Stimulated activated naive CD4-positive, alpha-beta T cell treated with Interleukin-2 at 50 U/mL for 16 hours (primary cell): ENCODE data around the gene C1QC.

Experiments used
- DNase-seq: peaks from one replicate; lab custom pipeline; 2025; lab: John Stamatoyannopoulos, UW

Gene C1QC

GRCh38 chr1:22643381-22643780, at the start of gene C1QC:
C1QC (plus strand) TSS chr1:22643633; CDS start chr1:22644024, 391 bp downstream.
- no peak for DNase-seq

DNA sequence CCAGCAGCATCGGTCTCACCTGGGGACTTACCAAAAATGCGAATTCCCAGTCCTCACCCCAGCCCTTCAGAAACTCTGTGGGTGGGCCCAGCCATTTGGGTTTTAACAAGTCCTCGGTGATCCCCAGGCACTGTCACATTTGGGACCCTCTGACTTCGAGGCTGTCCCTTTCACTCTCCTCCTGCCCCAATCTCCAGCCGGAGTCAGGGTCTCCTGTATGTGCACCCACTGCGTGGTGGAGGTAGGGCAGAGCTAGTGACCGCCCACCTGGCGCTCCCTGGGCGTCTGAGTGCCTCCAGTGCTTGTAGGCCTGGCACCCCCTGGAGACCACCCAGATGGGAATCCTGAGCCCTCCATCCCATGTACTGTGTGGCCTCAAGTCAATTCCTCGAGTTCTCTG, 49.0 kb upstream of the C1QC start:
- no peak for DNase-seq

DNA sequence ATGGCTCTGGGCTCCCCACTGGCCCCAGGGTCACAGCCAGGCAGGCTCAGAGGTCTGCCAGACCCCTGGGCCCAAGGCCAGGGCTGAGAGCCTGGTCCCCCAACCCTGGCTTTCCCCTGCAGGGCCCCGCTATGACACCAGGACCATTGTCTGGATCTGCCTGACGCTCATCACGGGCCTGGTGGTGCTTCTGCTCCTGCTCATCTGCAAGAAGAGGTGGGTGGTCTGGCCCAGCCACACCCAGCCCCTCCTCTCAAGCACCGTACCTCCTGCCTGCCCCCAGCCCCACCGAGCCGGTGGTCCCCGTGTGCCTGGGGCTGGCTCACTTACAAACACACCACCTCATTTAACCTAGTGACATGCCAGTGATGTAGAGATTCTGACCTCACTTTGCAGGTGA, 48.3 kb upstream of the C1QC start:
- no peak for DNase-seq

GRCh38 chr1:22597301-22597965, 46.0 kb upstream of the C1QC start:
- DNase-seq = no peak

DNA sequence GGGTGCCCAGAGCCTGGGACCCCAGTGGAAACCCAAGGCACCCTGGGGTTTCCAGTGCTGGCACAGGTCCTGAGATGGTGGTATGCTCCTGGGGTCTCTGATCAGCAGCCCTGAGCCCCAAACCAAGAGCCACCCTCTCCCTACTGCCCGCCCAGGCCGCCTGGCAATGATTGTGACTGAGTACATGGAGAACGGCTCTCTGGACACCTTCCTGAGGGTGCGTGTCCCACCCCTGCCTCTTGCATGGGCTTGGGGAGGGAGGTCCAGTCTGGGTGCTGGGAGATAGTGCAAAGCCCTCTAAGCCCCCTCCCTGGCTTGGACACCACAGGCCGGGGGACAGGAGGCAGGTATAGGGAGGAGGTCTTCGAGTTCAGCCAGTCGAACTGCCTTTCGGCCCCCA, 45.4 kb upstream of the C1QC start:
- no peak for DNase-seq

GRCh38 chr1:22598736-22599135, 44.7 kb upstream of the C1QC start:
- DNase-seq = no peak

DNA sequence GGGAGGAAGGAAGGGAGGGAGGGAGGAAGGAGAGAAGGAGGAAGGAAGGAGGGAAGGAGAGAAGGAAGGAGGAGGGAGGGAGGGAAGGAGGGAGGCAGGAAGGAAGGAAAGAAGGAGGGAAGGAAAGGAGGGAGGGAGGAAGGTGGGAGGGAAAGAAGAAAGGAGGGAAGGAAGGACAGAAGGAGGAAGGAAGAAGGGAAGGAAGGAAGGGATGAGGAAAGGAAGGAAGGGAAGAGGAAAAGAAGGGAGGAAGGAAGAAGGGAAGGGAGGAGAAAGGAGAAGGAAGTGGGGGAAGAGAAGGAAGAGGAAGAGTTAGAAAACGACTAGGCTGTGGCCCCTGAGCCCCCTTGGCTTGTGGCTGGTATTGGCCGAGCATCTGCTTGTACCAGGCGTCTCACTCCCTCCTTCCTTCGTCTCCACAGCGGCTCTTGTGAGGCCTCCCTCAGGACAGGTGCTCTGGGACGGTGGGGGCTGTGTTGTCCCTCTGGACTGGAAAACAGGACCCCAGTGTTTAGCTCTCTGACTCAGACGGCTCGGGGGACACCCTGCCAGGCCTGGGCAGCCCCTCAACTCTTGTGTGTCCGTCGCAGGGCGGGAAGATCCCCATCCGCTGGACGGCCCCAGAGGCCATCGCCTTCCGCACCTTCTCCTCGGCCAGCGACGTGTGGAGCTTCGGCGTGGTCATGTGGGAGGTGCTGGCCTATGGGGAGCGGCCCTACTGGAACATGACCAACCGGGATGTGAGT, 43.2 kb upstream of the C1QC start:
- no peak for DNase-seq

DNA sequence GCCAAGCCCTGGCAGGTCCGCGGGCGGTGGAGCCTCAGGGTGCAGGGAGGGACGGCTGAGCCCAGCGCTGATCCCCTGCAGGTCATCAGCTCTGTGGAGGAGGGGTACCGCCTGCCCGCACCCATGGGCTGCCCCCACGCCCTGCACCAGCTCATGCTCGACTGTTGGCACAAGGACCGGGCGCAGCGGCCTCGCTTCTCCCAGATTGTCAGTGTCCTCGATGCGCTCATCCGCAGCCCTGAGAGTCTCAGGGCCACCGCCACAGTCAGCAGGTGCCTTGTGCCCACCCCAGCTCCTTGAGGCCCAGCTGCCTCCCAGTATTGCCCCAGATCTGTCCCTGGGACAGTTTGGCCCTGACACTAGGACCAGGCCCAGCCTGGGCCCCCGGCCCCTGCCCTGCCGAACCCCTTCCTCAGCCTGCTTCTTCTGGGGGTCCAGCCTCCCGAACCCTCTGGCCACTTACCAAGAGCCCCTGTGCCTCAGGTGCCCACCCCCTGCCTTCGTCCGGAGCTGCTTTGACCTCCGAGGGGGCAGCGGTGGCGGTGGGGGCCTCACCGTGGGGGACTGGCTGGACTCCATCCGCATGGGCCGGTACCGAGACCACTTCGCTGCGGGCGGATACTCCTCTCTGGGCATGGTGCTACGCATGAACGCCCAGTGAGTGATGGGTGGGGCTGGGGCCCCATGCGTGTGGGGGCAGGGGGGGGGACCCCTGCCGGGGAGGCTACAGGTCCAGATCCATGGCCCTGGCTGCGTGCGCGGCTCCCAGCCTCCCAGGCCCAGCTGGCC, 42.4 kb upstream of the C1QC start:
- no peak for DNase-seq

GRCh38 chr1:22601610-22602009, 41.8 kb upstream of the C1QC start:
- no peak for DNase-seq

DNA sequence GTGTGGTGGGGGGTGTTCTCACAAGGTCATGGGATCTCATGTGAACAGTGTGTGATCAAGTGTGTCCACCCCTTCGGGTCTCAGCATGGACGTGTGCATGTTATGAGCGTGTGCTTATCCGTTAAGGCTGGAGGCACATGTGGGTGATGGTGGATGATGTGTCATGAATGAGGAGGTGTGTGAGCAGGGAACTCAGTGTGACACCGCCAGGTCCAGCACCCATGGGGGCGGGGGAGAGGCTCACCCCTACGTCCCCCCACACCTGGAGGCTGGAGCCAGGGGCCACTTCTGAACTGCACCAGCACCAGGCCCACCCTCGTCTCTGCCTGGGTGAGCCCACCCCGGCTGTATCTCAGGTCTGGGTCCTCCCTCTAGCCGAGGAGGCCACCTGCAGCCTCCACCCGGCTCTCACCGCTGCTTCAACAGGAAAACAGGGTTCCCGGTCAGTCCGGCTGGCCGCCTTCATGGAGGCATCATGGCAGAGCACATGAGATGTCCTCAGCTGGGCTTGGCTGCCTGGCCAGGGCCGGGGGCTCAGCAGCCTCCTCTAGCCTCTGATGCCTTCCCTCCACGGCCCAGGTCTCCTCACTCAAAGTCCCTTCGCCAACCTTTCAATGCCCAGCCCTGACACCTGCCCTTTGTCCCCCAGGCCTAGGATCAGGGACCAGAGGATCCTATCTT, 41.2 kb upstream of the C1QC start:
- no peak for DNase-seq

DNA sequence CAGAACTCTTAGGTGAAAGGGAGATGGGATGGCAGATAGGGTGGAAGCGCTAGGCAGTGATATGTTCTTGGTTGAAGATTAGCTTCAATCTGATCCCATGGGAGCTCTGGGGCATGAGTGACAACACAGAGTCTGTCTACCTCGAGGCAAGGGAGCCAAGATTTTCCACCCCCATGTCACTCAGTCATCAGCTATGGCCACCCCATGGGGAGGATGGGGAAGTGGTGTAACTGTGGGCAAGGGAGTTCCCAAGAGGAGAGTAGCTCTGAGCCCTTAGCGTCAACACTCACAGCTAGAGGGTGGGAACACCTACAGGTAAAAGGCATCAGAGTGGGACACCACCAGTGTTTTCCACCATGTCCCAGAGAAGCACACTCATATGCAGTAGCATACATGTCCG, 37.3 kb upstream of the C1QC start:
- DNase-seq = no peak

- no peak for DNase-seq
Observed at GRCh38 chr1:22607154-22607553, 36.3 kb upstream of the C1QC start.

GRCh38 chr1:22608361-22608760, 35.1 kb upstream of the C1QC start:
- DNase-seq = no peak

DNA sequence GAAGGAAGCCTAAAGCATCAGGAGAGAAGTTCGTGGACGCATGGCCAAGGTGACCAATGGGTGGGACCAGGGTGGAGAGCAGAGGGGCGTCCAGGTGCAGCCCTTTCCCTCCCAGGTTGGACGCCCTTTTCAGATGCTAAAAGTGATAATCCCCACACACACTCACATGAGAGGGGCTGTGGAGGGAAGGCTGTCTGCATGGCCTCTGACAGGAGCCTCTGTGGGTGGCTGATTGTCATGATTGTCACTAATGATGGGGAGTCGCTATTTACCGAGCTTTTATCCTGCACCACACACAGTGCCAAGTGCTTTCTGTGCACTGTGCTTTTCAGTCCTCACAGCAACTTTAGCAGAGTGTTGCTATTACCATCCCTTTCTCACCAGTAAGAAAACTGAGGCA, 34.1 kb upstream of the C1QC start:
- no peak for DNase-seq

- no peak for DNase-seq
Observed at GRCh38 chr1:22611530-22611947, 31.9 kb upstream of the C1QC start.

DNA sequence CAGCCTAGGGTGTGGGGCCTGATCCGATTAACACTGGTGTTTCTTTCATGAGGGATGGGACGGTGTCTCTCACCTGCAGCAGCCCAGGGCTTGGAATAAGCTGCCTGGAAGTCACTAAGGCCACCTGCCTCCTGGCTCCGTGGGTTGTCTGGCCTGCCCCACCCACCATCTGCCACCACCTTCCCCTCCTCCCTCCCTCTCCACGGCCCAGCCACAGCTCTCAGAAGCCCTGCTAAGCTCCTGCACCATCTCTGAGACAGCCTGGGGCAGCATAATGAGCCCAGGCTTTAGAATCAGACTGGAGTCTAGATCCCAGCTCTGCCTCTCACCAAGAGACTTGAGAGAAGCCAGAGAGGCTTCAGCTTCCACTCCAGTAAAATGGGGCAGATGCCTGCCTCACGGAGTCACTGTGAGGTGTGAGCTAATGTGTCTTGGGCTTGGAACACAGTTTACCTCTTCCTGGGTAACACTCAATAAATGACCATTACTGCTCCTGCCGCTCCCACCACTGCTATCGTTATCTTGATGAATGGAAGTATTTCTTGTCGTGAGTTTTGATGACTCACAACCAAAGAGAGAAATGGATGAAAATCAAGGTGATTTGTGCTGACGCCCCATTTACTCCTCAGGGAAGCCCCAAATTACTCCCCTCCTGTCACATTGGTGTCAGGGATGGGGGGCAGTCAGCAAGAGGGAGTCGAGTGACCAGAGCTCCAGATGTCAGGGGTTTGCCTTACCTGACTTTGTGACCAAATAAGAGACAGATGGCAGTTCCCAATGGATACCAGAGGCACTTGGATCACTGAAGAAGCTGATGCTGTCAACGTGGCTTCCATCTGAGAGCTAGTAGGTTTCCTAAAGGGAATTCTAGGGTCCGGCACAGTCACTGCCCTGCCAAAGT, 30.5 kb upstream of the C1QC start:
- no peak for DNase-seq

DNA sequence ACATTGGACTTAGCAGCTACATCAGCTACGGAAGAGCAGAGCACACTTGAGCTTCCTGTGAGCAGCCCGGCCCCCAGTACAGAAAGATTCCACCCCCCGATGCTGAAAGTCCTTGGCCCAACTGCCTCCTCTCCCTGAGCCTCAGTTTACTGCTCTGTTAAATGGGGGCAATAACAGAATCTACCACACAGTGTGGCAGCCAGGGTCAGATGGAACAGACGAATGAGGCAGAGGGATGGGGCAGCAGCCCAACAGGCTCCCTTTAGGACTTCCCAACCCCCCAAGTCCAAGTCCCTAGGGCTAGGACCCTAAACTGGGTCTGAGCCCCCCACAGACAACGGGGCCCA, 29.9 kb upstream of the C1QC start:
- no peak for DNase-seq

- no peak for DNase-seq
Observed at GRCh38 chr1:22613951-22614350, 29.5 kb upstream of the C1QC start.

- no peak for DNase-seq
Observed at GRCh38 chr1:22615886-22616285, 27.5 kb upstream of the C1QC start.

DNA sequence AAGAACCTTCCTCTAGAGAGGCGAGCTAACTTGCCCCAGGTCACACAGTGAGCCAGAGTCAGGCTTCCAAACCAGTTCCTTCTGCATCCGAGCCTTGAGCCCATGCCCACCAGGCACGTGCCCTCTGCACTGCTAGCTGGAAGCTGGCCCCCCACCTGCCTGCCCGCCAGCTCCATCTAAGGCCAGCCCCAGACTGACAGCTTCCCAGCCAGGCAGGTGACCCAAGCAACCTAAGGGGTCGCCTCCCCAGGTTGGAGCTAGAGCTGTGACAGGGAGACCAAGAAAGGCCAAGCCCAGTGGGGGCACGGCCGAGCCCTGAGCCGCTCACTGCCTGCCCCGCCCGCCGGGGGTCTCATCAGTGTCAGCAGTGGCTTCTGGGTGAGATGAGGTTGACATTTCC, 26.9 kb upstream of the C1QC start:
- no peak for DNase-seq

DNA sequence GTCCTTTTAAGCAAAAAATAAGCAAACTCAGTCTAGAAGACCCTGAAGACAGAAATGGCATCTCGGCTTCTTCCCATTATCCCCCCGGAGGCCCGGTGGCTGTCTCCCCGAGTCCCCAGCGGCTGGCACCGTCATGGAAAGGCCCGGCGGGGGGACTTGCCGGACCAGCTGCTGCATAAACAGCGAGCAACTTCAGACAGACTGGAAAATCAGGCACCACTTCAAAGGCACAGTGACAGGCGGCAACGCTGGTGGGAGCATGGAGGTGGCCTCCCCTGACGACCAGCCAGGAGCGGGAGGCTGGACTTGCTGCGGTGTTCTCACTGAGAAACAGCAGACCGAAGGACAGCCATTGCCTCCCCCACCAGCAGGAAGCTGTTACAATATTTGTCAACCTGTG, 25.4 kb upstream of the C1QC start:
- DNase-seq = no peak

DNA sequence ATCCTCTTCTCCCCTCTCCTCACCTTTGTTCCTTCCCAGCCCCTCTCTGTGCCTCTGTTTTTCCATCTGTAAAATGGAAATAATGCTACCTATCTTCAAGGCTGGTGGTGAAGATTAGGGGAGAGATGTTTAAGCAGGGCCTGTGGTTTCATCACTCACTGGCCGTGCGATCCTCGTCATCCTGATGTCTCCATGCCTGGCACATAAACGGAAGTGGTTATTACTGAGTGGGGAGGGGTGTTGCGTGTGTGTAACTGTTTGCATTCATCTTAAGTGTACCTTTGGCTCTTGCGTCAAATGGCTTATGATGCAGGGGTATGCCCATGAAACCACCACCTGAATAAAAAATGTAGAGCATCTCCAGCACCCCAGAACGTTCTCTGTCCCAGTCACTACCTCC, 24.2 kb upstream of the C1QC start:
- DNase-seq = no peak
